WTC11 (cell line): ENCODE results near the gene CAV1. TPM values are rescaled to one million over a fixed set of nuclear protein-coding genes. Genes with fewer than 3 reads are reported as not detected.

Experiments used
- ATAC-seq: fragments of 200-7000 bp; cut with Tn5 transposase; 2 replicates; pipeline ENCODE4 v1.10.0; 2021; ENCODE audit warnings: mild to moderate bottlenecking, moderate library complexity
- CTCF ChIA-PET: fragments of 300-600 bp; sonication (Branson Sonifier 250); formaldehyde crosslinking; loops from one replicate; lab custom pipeline; 2021; ENCODE audit warnings: antibody characterized with exemption; lab: Charles Lee
- POLR2A ChIA-PET: fragments of 350-600 bp; sonication (Branson Sonifier 250); formaldehyde crosslinking; loops from one replicate; lab custom pipeline; 2021; ENCODE audit warnings: antibody characterized with exemption; lab: Charles Lee
- DNase-seq: peaks from one replicate; pipeline ENCODE4 v3.0.0; 2021; ENCODE audit warnings: low spot score
- H3K27ac Mint-ChIP-seq: 2 replicates; pipeline ENCODE4 v1.8.0; 2021; ENCODE audit warnings: mixed read lengths
- H3K27me3 Mint-ChIP-seq: 2 replicates; pipeline ENCODE4 v1.8.0; 2021; ENCODE audit warnings: low read depth, mild to moderate bottlenecking, moderate library complexity, mixed read lengths
- H3K36me3 Mint-ChIP-seq: 2 replicates; pipeline ENCODE4 v1.8.0; 2021; ENCODE audit warnings: mixed read lengths
- H3K4me1 Mint-ChIP-seq: 2 replicates; pipeline ENCODE4 v1.8.0; 2022; ENCODE audit warnings: mixed read lengths
- H3K4me3 Mint-ChIP-seq: 2 replicates; pipeline ENCODE4 v1.8.0; 2021; ENCODE audit warnings: mild to moderate bottlenecking, moderate library complexity, mixed read lengths
- H3K9me3 Mint-ChIP-seq: 2 replicates; pipeline ENCODE4 v1.8.0; 2021; ENCODE audit warnings: mixed read lengths
- AFF4 ChIP-seq: sonication (generic); formaldehyde crosslinking; IDR thresholded peaks from 2 replicates; pipeline ENCODE4 v1.8.1; 2023; ENCODE audit warnings: mild to moderate bottlenecking, missing genetic modification reagents, borderline replicate concordance
- ATF2 ChIP-seq: sonication (generic); formaldehyde crosslinking; IDR thresholded peaks from 2 replicates; pipeline ENCODE4 v1.8.1; 2022; ENCODE audit warnings: low read depth, missing genetic modification reagents, borderline replicate concordance
- NFATC4 ChIP-seq: fragments of 250-450 bp; sonication (Bioruptor Pico); IDR thresholded peaks from 2 replicates; pipeline ENCODE4 v1.9.0; 2021; ENCODE audit warnings: mild to moderate bottlenecking
- NFE2L1 ChIP-seq: sonication (generic); formaldehyde crosslinking; IDR thresholded peaks from 2 replicates; pipeline ENCODE4 v1.8.1; 2023; ENCODE audit warnings: missing genetic modification reagents
- PRDM15 ChIP-seq: sonication (generic); formaldehyde crosslinking; IDR thresholded peaks from 2 replicates; pipeline ENCODE4 v1.8.0; 2022; ENCODE audit warnings: missing genetic modification reagents
- SMAD3 ChIP-seq: sonication (generic); formaldehyde crosslinking; IDR thresholded peaks from 2 replicates; pipeline ENCODE4 v1.8.0; 2022; ENCODE audit warnings: missing genetic modification reagents, mild to moderate bottlenecking, borderline replicate concordance
- TEAD4 ChIP-seq: sonication (generic); formaldehyde crosslinking; IDR thresholded peaks from 2 replicates; pipeline ENCODE4 v1.8.0; 2022; ENCODE audit warnings: mild to moderate bottlenecking, missing genetic modification reagents
- TP53 ChIP-seq: sonication (generic); formaldehyde crosslinking; IDR thresholded peaks from 2 replicates; pipeline ENCODE4 v1.8.1; 2023; ENCODE audit warnings: mild to moderate bottlenecking, missing genetic modification reagents
- ZNF317 ChIP-seq: sonication (generic); formaldehyde crosslinking; IDR thresholded peaks from 2 replicates; pipeline ENCODE4 v1.8.1; 2023; ENCODE audit warnings: low read depth, mild to moderate bottlenecking, moderate library complexity, missing genetic modification reagents, borderline replicate concordance
- ZNF396 ChIP-seq: fragments of 250-450 bp; sonication (Bioruptor Pico); IDR thresholded peaks from 2 replicates; pipeline ENCODE4 v1.8.0; 2021; ENCODE audit warnings: mild to moderate bottlenecking, moderate library complexity, borderline replicate concordance
- ZNF416 ChIP-seq: fragments of 250-450 bp; sonication (Bioruptor Pico); IDR thresholded peaks from 2 replicates; pipeline ENCODE4 v1.9.0; 2021; ENCODE audit warnings: mild to moderate bottlenecking, inconsistent platforms
- total RNA-seq: library from RNA; stranded (reverse); gene quantifications from 3 replicates; pipeline ENCODE4 v1.2.3, GENCODE V29; 2021
- TF ChIP-seq, protein P1 (sequence below): sonication (generic); formaldehyde crosslinking; IDR thresholded peaks from 2 replicates; pipeline ENCODE4 v1.8.1; 2023; ENCODE audit warnings: mild to moderate bottlenecking, missing genetic modification reagents
- TF ChIP-seq, protein P2 (sequence below): sonication (generic); formaldehyde crosslinking; IDR thresholded peaks from 2 replicates; pipeline ENCODE4 v1.8.1; 2022; ENCODE audit warnings: low read depth, mild to moderate bottlenecking, moderate library complexity, missing genetic modification reagents, borderline replicate concordance

Gene CAV1
- total RNA-seq, 1 experiment from 2014 or later: 19.7 TPM

DNA sequence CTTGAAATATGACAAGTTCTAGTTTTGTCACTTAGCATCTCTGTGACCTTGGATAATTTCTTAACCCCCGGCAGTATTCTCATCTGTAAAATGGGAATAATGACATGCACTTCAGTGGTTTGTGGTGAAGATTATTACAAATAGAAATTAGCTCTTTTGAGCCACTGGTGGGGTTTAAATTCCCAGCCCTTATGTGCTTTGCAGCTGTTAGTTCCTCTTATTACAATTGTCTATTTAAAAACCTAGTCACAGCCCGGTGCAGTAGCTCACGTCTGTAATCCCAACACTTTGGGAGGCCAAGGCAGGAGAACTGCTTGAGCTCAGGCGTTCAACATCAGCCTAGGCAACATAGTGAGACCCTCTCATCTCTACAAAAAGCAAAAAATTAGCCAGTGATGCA, 30.1 kb downstream of the CAV1 start (continued):
- no peak for TF ChIP-seq AFF4 (CRISPR knock-in tag)
- TF ChIP-seq ZNF396 (CRISPR knock-in tag): no peak
- TF ChIP-seq NFATC4 (CRISPR knock-in tag): no peak
- TF ChIP-seq ATF2 (CRISPR knock-in tag): no peak
- TF ChIP-seq, all 79 proteins: peak for 0

- H3K4me1 Mint-ChIP-seq: peaks cover 8% of the 10 kb centered on the region
- CTCF ChIA-PET: no interaction called here
- TF ChIP-seq ZNF416 (CRISPR knock-in tag) (no peak), NFE2L1 (no peak), PRDM15 (CRISPR knock-in tag) (no peak), SMAD3 (CRISPR knock-in tag) (no peak), TEAD4 (no peak)
- POLR2A ChIA-PET: no interaction called here
- H3K27ac Mint-ChIP-seq: no peak overlapping the region
- H3K9me3 Mint-ChIP-seq: no peaks in the 10 kb centered on the region
- H3K27me3 Mint-ChIP-seq: no peaks in the 10 kb centered on the region; the same call in 1 of the 2 replicates
- no peaks in the 10 kb centered on the region for H3K36me3 Mint-ChIP-seq
- no peak overlapping the region for H3K4me3 Mint-ChIP-seq
- no peak for DNase-seq
- no peak for ATAC-seq
Observed at GRCh38 chr7:116557066-116557585, 32.3 kb downstream of the CAV1 start.

DNA sequence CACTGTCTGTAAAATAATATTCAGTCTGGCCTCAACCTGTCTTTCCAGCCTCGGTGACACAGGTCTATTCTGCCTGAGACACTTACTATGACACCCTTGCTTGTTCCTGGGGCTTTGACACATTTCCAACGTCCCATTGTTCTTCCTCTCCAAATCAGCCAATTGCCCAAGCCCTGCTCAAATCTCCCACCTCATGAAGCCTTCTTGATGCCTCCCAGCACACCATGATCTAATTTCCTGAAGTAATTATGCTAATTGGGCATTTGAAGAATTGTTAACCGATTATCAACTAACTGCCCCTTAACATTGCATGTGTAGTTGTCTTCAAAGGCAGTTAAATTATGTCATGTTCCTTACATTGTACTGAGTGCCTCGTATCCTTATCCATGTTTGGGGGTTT, 33.1 kb downstream of the CAV1 start:
- DNase-seq (no peak), ATAC-seq (no peak)
- Mint-ChIP-seq H3K27me3 (no peaks in the 10 kb centered on the region; the same call in 1 of the 2 replicates), H3K36me3 (no peaks in the 10 kb centered on the region), H3K9me3 (no peaks in the 10 kb centered on the region), H3K4me3 (no peak overlapping the region), H3K27ac (no peak overlapping the region; the same call in 1 of the 2 replicates), H3K4me1 (peaks cover 8% of the 10 kb centered on the region)
- ChIA-PET CTCF (interaction anchor here (2.8 kb wide), 1 partner anchor 31 kb away, joined by 9 read pairs; no protein-coding TSS in a partner anchor), POLR2A (no interaction called here)
- no peak for TF ChIP-seq ZNF317 (CRISPR knock-in tag)
- TF ChIP-seq TP53 (CRISPR knock-in tag): no peak
- TF ChIP-seq, protein P1, sequence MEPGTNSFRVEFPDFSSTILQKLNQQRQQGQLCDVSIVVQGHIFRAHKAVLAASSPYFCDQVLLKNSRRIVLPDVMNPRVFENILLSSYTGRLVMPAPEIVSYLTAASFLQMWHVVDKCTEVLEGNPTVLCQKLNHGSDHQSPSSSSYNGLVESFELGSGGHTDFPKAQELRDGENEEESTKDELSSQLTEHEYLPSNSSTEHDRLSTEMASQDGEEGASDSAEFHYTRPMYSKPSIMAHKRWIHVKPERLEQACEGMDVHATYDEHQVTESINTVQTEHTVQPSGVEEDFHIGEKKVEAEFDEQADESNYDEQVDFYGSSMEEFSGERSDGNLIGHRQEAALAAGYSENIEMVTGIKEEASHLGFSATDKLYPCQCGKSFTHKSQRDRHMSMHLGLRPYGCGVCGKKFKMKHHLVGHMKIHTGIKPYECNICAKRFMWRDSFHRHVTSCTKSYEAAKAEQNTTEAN (CRISPR knock-in tag): no peak
- TF ChIP-seq, protein P2, sequence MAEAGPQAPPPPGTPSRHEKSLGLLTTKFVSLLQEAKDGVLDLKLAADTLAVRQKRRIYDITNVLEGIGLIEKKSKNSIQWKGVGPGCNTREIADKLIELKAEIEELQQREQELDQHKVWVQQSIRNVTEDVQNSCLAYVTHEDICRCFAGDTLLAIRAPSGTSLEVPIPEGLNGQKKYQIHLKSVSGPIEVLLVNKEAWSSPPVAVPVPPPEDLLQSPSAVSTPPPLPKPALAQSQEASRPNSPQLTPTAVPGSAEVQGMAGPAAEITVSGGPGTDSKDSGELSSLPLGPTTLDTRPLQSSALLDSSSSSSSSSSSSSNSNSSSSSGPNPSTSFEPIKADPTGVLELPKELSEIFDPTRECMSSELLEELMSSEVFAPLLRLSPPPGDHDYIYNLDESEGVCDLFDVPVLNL (CRISPR knock-in tag): no peak
